Measurements from ENCODE around the gene PROZ.

- TF ChIP-seq CTCF (tag by site-specific recombination; IDR thresholded peaks at IDR 0.05) (no peak), ZNF169 (tag by site-specific recombination; IDR thresholded peaks at IDR 0.05) (no peak), ZBTB17 (tag by site-specific recombination; IDR thresholded peaks at IDR 0.05) (no peak), ZNF155 (tag by site-specific recombination; IDR thresholded peaks at IDR 0.05) (no peak), ZNF311 (tag by site-specific recombination; IDR thresholded peaks at IDR 0.05; ENCODE audit: borderline replicate concordance) (no peak), ZNF549 (tag by site-specific recombination; IDR thresholded peaks at IDR 0.05) (no peak), ZBTB21 (tag by site-specific recombination; IDR thresholded peaks at IDR 0.05) (no peak), TCF7L2 (IDR thresholded peaks at IDR 0.05; ENCODE audit: borderline replicate concordance, low read depth, low read length) (no peak), ZFP41 (tag by site-specific recombination; IDR thresholded peaks at IDR 0.05; ENCODE audit: borderline replicate concordance) (no peak), ZNF473 (tag by site-specific recombination; IDR thresholded peaks at IDR 0.05) (no peak), REST (tag by site-specific recombination; IDR thresholded peaks at IDR 0.05) (no peak), ZNF266 (tag by site-specific recombination; IDR thresholded peaks at IDR 0.05; ENCODE audit: low read depth) (no peak), ZNF174 (tag by site-specific recombination; IDR thresholded peaks at IDR 0.05) (no peak), ZNF677 (tag by site-specific recombination; IDR thresholded peaks at IDR 0.05) (no peak)
Measured at GRCh38 chr13:113182046-113182445, 23.6 kb downstream of the PROZ start.
